B cell (primary cell): ENCODE results near the gene ROR2. TPM values are rescaled to one million over a fixed set of nuclear protein-coding genes. Genes with fewer than 3 reads are reported as not detected.

Source experiments
- ATAC-seq: fragments of 200-7000 bp; cut with Tn5 transposase; one replicate; pipeline ENCODE4 v1.10.0; 2021; ENCODE audit warnings: low read depth, mild to moderate bottlenecking, moderate number of reproducible peaks, moderate library complexity
- CTCF ChIA-PET: fragments of 350-600 bp; sonication (Branson Sonifier 250); formaldehyde crosslinking; loops from one replicate; lab custom pipeline; 2021; ENCODE audit warnings: antibody characterized with exemption, inconsistent platforms; lab: Charles Lee
- POLR2A ChIA-PET: fragments of 350-600 bp; sonication (Branson Sonifier 250); formaldehyde crosslinking; loops from one replicate; lab custom pipeline; 2021; ENCODE audit warnings: antibody characterized with exemption; lab: Charles Lee
- DNase-seq: peaks from one replicate; pipeline ENCODE4 v3.0.0; 2013
- H2AFZ ChIP-seq: 2 replicates; pipeline ENCODE4 v1.6.1; 2012; ENCODE audit warnings: mild to moderate bottlenecking, low read depth, low read length; ENCODE audit not compliant: insufficient read depth, poor library complexity, severe bottlenecking
- H3K27ac ChIP-seq, 2 donors: 1 replicate in 1 of 2; 2 replicates in 1 of 2; pipeline ENCODE4 v1.5.1; 2012 to 2013; ENCODE audit warnings: low read length in 2 of 2, mild to moderate bottlenecking in 2 of 2, moderate library complexity in 1 of 2
- H3K27me3 ChIP-seq, 4 experiments: fragments of 200-600 bp in 1 of 4; sonication (generic) in 1 of 4; replicated peaks in 1 of 4; 1 replicate in 2 of 4; 2 replicates in 2 of 4; pipeline versions ENCODE4 v1.6.1 to v1.7.0; 2013 to 2016; ENCODE audit warnings: low read length in 3 of 4, mild to moderate bottlenecking in 2 of 4, mixed read lengths in 1 of 4, moderate library complexity in 1 of 4; ENCODE audit not compliant: insufficient read depth in 4 of 4, control insufficient read depth in 3 of 4; ENCODE audit errors: control extremely low read depth in 1 of 4
- H3K36me3 ChIP-seq, 2 experiments: replicated peaks in 1 of 2; 1 replicate in 1 of 2; 2 replicates in 1 of 2; pipeline versions ENCODE4 v1.6.1 to v1.7.1; 2013; ENCODE audit warnings: low read length in 1 of 2; ENCODE audit not compliant: insufficient read depth in 2 of 2, control insufficient read depth in 1 of 2; ENCODE audit errors: control extremely low read depth in 1 of 2, extremely low read depth in 1 of 2
- H3K4me1 ChIP-seq, 2 donors: fragments of 200-600 bp in 1 of 2; sonication (generic) in 1 of 2; 1 replicate in 1 of 2; 2 replicates in 1 of 2; pipeline versions ENCODE4 v1.5.1 to v1.6.1; 2013 to 2017; ENCODE audit warnings: low read length in 2 of 2; ENCODE audit not compliant: control insufficient read depth in 2 of 2, insufficient read depth in 2 of 2
- H3K4me2 ChIP-seq: replicated peaks from 2 replicates; pipeline ENCODE3; 2012; ENCODE audit warnings: mild to moderate bottlenecking, low read depth, low read length; ENCODE audit not compliant: poor library complexity, severe bottlenecking
- H3K4me3 ChIP-seq, 5 experiments: fragments of 200-600 bp in 1 of 5; sonication (generic) in 1 of 5; 1 replicate in 3 of 5; 2 replicates in 2 of 5; pipeline versions ENCODE4 v1.5.1 to v1.7.0; 2011 to 2016; ENCODE audit warnings: low read length in 4 of 5, mild to moderate bottlenecking in 4 of 5, low read depth in 2 of 5, control low read depth in 1 of 5, moderate library complexity in 1 of 5; ENCODE audit not compliant: insufficient read depth in 1 of 5; ENCODE audit errors: control extremely low read depth in 1 of 5, extremely low read depth in 1 of 5
- H3K79me2 ChIP-seq: fragments of 200-600 bp; sonication (generic); one replicate; pipeline ENCODE4 v1.6.0; 2016; ENCODE audit warnings: low read length; ENCODE audit not compliant: control insufficient read depth, insufficient read depth
- H3K9ac ChIP-seq: fragments of 200-600 bp; sonication (generic); 2 replicates; pipeline ENCODE4 v1.6.1; 2017; ENCODE audit warnings: mild to moderate bottlenecking, low read length, moderate library complexity
- H3K9me3 ChIP-seq, 3 donors: one replicate each; pipeline versions ENCODE4 v1.6.1 to v1.7.1; 2013; ENCODE audit warnings: low read length in 2 of 3; ENCODE audit not compliant: control insufficient read depth in 2 of 3, insufficient read depth in 1 of 3; ENCODE audit errors: control extremely low read depth in 1 of 3
- H4K20me1 ChIP-seq: 2 replicates; pipeline ENCODE4 v1.6.0; 2012; ENCODE audit warnings: mild to moderate bottlenecking, low read length; ENCODE audit not compliant: insufficient read depth, control insufficient read depth, poor library complexity, severe bottlenecking
- H3K27ac Mint-ChIP-seq: one replicate; pipeline ENCODE4 v1.8.0; 2021; ENCODE audit warnings: mixed read lengths
- H3K27me3 Mint-ChIP-seq: one replicate; pipeline ENCODE4 v1.8.0; 2021; ENCODE audit warnings: mixed read lengths
- H3K4me1 Mint-ChIP-seq: one replicate; pipeline ENCODE4 v1.8.0; 2021; ENCODE audit warnings: mixed read lengths
- H3K4me3 Mint-ChIP-seq: one replicate; pipeline ENCODE4 v1.8.0; 2021; ENCODE audit warnings: mixed read lengths
- H3K9me3 Mint-ChIP-seq: one replicate; pipeline ENCODE4 v1.8.0; 2022; ENCODE audit warnings: mixed read lengths; ENCODE audit not compliant: insufficient read depth
- CTCF ChIP-seq: fragments of 200-600 bp; IDR thresholded peaks from one replicate; pipeline ENCODE4 v1.8.0; 2022; ENCODE audit warnings: antibody characterized with exemption, mild to moderate bottlenecking
- EZH2 ChIP-seq: IDR thresholded peaks from 2 replicates; pipeline ENCODE4 v1.6.1; 2012; ENCODE audit warnings: borderline replicate concordance, low read depth, mild to moderate bottlenecking, moderate library complexity, low read length; ENCODE audit not compliant: insufficient read depth, poor library complexity, severe bottlenecking
- WGBS: methylation state at CpG from one replicate; pipeline ENCODE4 v1.1.5; 2013; ENCODE audit warnings: missing lambda C conversion rate; ENCODE audit not compliant: insufficient coverage; 5-methylcytosine and 5-hydroxymethylcytosine counted together
- intact Hi-C: fragments of 100-400 bp; cut with micrococcal nuclease; formaldehyde crosslinking; loops from one replicate; pipeline ENCODE4 v1.10.0; 2022
- polyA plus RNA-seq: library from polyadenylated mRNA; depleted of rRNA; stranded (reverse); fragments of >200 nt; gene quantifications from 2 replicates; pipeline ENCODE4 v1.2.3, GENCODE V29; 2012
- total RNA-seq, 2 donors: library from RNA; stranded (reverse); fragments of 120-200 nt in 1 of 2; gene quantifications; 1 replicate in 1 of 2; 2 replicates in 1 of 2; pipeline versions ENCODE4 v1.2.3 to v1.2.4, GENCODE V29; 2013 to 2022

ROR2 gene
- total and polyA plus RNA-seq, 2 donors (not counting 1 experiment from before 2014, with no cell fraction given), result 0.21 to 0.49 TPM

GRCh38 chr9:91718071-91718470, 232.0 kb downstream of the ROR2 start:
- Histone ChIP-seq H3K27ac (no peak overlapping the region), H3K4me1 (peaks cover 13 to 29% of the 10 kb centered on the region in 2 donors), H3K4me3 (no peak overlapping the region), H3K36me3 (no peaks in the 10 kb centered on the region), H2AFZ (no peak overlapping the region), H3K27me3 (peaks cover 0 to 4% (median 2%) of the 10 kb centered on the region in 4 experiments), H3K9ac (no peak overlapping the region), H3K9me3 (peaks cover 0 to 11% (median 6%) of the 10 kb centered on the region in 3 donors), H3K4me2 (no peak overlapping the region), H4K20me1 (no peaks in the 10 kb centered on the region), H3K79me2 (no peaks in the 10 kb centered on the region)
- WGBS, result 87% methylated on average over 3 of the region's 9 CpGs
- intact Hi-C loops, result no loop called here
- ChIA-PET POLR2A (interaction anchor here (0.7 kb wide), 1 partner anchor 793 kb away, joined by 3 read pairs; no protein-coding TSS in a partner anchor), CTCF (interaction anchor here (1.1 to 2.1 kb wide), 3 partner anchors 9 to 15 kb away, joined by 3 to 7 read pairs (median 6); no protein-coding TSS in a partner anchor)
- no peak for TF ChIP-seq CTCF
- TF ChIP-seq EZH2, result no peak
- no peak for ATAC-seq
- Mint-ChIP-seq H3K4me3 (no peak overlapping the region), H3K9me3 (peaks cover 5% of the 10 kb centered on the region), H3K27me3 (no peaks in the 10 kb centered on the region), H3K27ac (no peak overlapping the region), H3K4me1 (peaks cover 29% of the 10 kb centered on the region)
- DNase-seq, result no peak

GRCh38 chr9:91716815-91717214, 233.2 kb downstream of the ROR2 start:
- POLR2A ChIA-PET, result no interaction called here
- Mint-ChIP-seq H3K27ac (no peak overlapping the region), H3K27me3 (no peaks in the 10 kb centered on the region), H3K4me3 (no peak overlapping the region), H3K9me3 (peaks cover 5% of the 10 kb centered on the region), H3K4me1 (peaks cover 27% of the 10 kb centered on the region)
- Histone ChIP-seq H3K27me3 (peaks cover 0 to 4% (median 2%) of the 10 kb centered on the region in 4 experiments), H3K27ac (no peak overlapping the region), H4K20me1 (no peaks in the 10 kb centered on the region), H3K9me3 (peaks cover 0 to 11% (median 6%) of the 10 kb centered on the region in 3 donors), H3K9ac (no peak overlapping the region), H2AFZ (no peak overlapping the region), H3K79me2 (no peaks in the 10 kb centered on the region), H3K36me3 (no peaks in the 10 kb centered on the region), H3K4me2 (no peak overlapping the region), H3K4me3 (no peak overlapping the region), H3K4me1 (peaks cover 25 to 40% of the 10 kb centered on the region in 2 donors)
- DNase-seq (no peak), ATAC-seq (no peak)
- TF ChIP-seq CTCF (no peak), EZH2 (no peak)
- CTCF ChIA-PET, result interaction anchor here (2.1 kb wide), 1 partner anchor 10 kb away, joined by 7 read pairs; no protein-coding TSS in a partner anchor
- intact Hi-C loops, result no loop called here
- 100% methylated on average over 6 of the region's 7 CpGs for WGBS
